Stimulated activated naive CD8-positive, alpha-beta T cell treated with anti-CD3 and anti-CD28 coated beads, Interleukin-15, Interleukin-2, amounts not matched to agents 100 ng/mL and 50 ng/mL, for 24 hours (primary cell): Measurements from ENCODE around the gene OGG1.

Source experiments
- H3K27ac Mint-ChIP-seq: one replicate; pipeline ENCODE4 v1.8.0; 2021; ENCODE audit warnings: mild to moderate bottlenecking, mixed read lengths
- H3K27me3 Mint-ChIP-seq: one replicate; pipeline ENCODE4 v1.8.0; 2021; ENCODE audit warnings: mixed read lengths
- H3K36me3 Mint-ChIP-seq: one replicate; pipeline ENCODE4 v1.8.0; 2021; ENCODE audit warnings: low read depth, mixed read lengths
- H3K4me1 Mint-ChIP-seq: one replicate; pipeline ENCODE4 v1.8.0; 2021; ENCODE audit warnings: low read depth, mixed read lengths
- H3K4me3 Mint-ChIP-seq: one replicate; pipeline ENCODE4 v1.8.0; 2021; ENCODE audit warnings: mild to moderate bottlenecking, mixed read lengths
- H3K9me3 Mint-ChIP-seq: one replicate; pipeline ENCODE4 v1.8.0; 2021; ENCODE audit warnings: mixed read lengths

Gene OGG1

DNA sequence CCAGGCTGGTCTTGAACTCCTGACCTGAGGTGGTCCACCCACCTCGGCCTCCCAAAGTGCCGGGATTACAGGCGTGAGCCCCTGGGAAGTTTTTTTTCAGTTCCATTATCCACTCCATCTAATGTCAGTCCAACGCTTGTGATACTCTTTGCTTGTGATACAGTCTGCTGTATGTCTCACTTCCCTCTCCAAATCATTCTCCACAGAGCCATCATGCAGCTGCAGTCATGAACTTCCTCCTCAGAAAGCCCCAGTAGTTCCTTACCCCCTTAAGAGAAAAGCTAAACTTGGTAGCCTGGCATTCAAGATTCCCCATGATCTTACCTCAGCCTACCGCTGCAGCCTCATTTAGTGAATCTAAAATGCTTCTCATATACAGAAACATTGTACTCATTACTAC, 45.5 kb downstream of the OGG1 start:
- H3K27me3 Mint-ChIP-seq = no peaks in the 10 kb centered on the region
- peaks cover 62% of the 10 kb centered on the region for H3K36me3 Mint-ChIP-seq
- peaks cover 56% of the 10 kb centered on the region for H3K4me1 Mint-ChIP-seq
- H3K4me3 Mint-ChIP-seq = peak overlapping the region; percentile 66
- no peaks in the 10 kb centered on the region for H3K9me3 Mint-ChIP-seq
- peak overlapping the region; percentile 83 for H3K27ac Mint-ChIP-seq

- Mint-ChIP-seq H3K27me3 (no peaks in the 10 kb centered on the region), H3K36me3 (peaks cover 66% of the 10 kb centered on the region), H3K27ac (no peak overlapping the region), H3K9me3 (no peaks in the 10 kb centered on the region), H3K4me3 (no peak overlapping the region), H3K4me1 (peaks cover 36% of the 10 kb centered on the region)
Observed at GRCh38 chr3:9797196-9797945, 47.6 kb downstream of the OGG1 start.

- H3K9me3 Mint-ChIP-seq = no peaks in the 10 kb centered on the region
- H3K4me1 Mint-ChIP-seq = peaks cover 21% of the 10 kb centered on the region
- H3K4me3 Mint-ChIP-seq = no peak overlapping the region
- no peak overlapping the region for H3K27ac Mint-ChIP-seq
- no peaks in the 10 kb centered on the region for H3K27me3 Mint-ChIP-seq
- peaks cover 76% of the 10 kb centered on the region for H3K36me3 Mint-ChIP-seq
Observed at GRCh38 chr3:9800529-9800928, 50.8 kb downstream of the OGG1 start.

- peak overlapping the region; percentile 57 for H3K27ac Mint-ChIP-seq
- H3K4me1 Mint-ChIP-seq = peaks cover 17% of the 10 kb centered on the region
- H3K36me3 Mint-ChIP-seq = peaks cover 69% of the 10 kb centered on the region
- H3K27me3 Mint-ChIP-seq = no peaks in the 10 kb centered on the region
- no peaks in the 10 kb centered on the region for H3K9me3 Mint-ChIP-seq
- no peak overlapping the region for H3K4me3 Mint-ChIP-seq
Observed at GRCh38 chr3:9803494-9803893, 53.7 kb downstream of the OGG1 start.

DNA sequence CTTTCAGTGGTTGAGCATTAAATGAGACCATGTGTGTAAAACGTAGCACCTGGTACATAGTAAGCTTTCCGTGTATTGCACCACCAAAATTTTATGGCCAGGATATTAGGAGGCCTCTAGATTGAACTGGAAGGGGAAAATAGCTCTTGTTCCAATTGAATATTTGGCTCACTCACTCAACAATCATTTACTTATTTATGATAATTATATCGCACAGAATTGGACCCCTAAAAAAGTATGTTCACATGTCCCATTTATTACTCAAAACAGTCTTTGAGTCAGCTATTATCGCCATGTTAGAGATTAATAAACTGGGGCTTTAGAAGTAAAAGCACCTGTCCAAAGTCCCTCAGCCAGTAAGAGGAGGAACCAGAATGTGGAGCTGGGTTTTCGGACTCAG, 55.2 kb downstream of the OGG1 start:
- no peaks in the 10 kb centered on the region for H3K9me3 Mint-ChIP-seq
- H3K36me3 Mint-ChIP-seq = peaks cover 57% of the 10 kb centered on the region
- H3K4me1 Mint-ChIP-seq = peaks cover 30% of the 10 kb centered on the region
- H3K4me3 Mint-ChIP-seq = no peak overlapping the region
- no peaks in the 10 kb centered on the region for H3K27me3 Mint-ChIP-seq
- no peak overlapping the region for H3K27ac Mint-ChIP-seq

DNA sequence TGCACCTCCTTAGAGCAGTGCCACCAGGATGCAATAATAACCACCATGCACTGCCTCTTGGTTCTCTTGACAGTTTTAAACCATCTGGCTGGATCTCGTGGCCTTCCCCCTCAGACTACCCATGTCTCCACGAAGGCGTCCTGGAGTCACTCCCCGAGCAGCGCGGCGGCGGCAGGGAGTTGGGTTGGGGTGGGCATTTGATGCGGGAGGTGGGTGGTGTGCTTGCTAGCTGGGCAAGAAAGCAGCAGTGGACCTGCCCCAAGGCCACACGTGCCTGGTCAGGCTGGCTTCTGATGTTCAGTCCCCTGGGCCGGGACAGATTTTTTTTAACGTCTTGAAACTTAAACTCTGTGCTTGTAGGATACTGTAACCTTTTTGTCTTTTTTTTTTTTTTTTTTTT, 56.4 kb downstream of the OGG1 start:
- Mint-ChIP-seq H3K4me1 (peaks cover 36% of the 10 kb centered on the region), H3K9me3 (no peaks in the 10 kb centered on the region), H3K36me3 (peaks cover 48% of the 10 kb centered on the region), H3K27me3 (no peaks in the 10 kb centered on the region), H3K27ac (peak overlapping the region; percentile 31), H3K4me3 (no peak overlapping the region)
